Stimulated activated CD4-positive, alpha-beta T cell treated with anti-CD3 and anti-CD28 coated beads, TNF-alpha, amount 100 ng/mL, for 24 hours (primary cell): ENCODE results near the gene EN2.
A peak's percentile ranks its signal among the peaks of the same experiment; 100 is the strongest.

ENCODE experiments used
- DNase-seq, 3 experiments: peaks; one replicate each; pipeline ENCODE4 v3.0.0-alpha.2; 2020; ENCODE audit warnings: low read depth in 3 of 3

EN2 gene

GRCh38 chr7:155450970-155451801 lies 6.7 kb upstream of the EN2 start:
- DNase-seq: no peak

- no peak for DNase-seq
Measured at GRCh38 chr7:155451840-155452239, 6.1 kb upstream of the EN2 start.

GRCh38 chr7:155452505-155453295 lies 5.2 kb upstream of the EN2 start:
- DNase-seq: no peak

GRCh38 chr7:155453296-155454182 lies 4.4 kb upstream of the EN2 start:
- no peak for DNase-seq

- no peak for DNase-seq
Measured at GRCh38 chr7:155454183-155455112, 3.5 kb upstream of the EN2 start.

GRCh38 chr7:155455132-155455693 lies 2.7 kb upstream of the EN2 start:
- no peak for DNase-seq

GRCh38 chr7:155455776-155456737 lies 1.9 kb upstream of the EN2 start:
- no peak for DNase-seq

GRCh38 chr7:155456738-155457543 lies 988 bp upstream of the EN2 start:
- peak in 1 of 3 experiments; percentile 39 for DNase-seq

- DNase-seq: no peak
Measured at GRCh38 chr7:155457544-155458110, 302 bp upstream of the EN2 start.

- DNase-seq: no peak
Measured at GRCh38 chr7:155458878-155459699, 1.2 kb downstream of the EN2 start.

GRCh38 chr7:155459700-155460461 lies 2.0 kb downstream of the EN2 start:
- no peak for DNase-seq

- DNase-seq: no peak
Measured at GRCh38 chr7:155460926-155461613, 3.1 kb downstream of the EN2 start.

- DNase-seq: no peak
Measured at GRCh38 chr7:155461631-155462030, 3.7 kb downstream of the EN2 start.

GRCh38 chr7:155462163-155462735 lies 4.3 kb downstream of the EN2 start:
- DNase-seq: no peak

- DNase-seq: no peak
Measured at GRCh38 chr7:155463114-155463811, 5.3 kb downstream of the EN2 start.
